Small intestine (tissue), 7 donors: ENCODE data around the gene MBOAT1. TPM values are rescaled to one million over a fixed set of nuclear protein-coding genes. Genes with fewer than 3 reads are reported as not detected.

Experiments used
- DNase-seq, 2 donors: peaks; one replicate each; pipeline versions ENCODE4 v3.0.0 to v3.0.0-alpha.2; 2013
- FAIRE-seq: peaks from 2 replicates; lab custom pipeline; 2012; peaks lifted over from hg19 to GRCh38; lab: Jason Lieb, UNC
- H3K27ac ChIP-seq, 3 donors: one replicate each; pipeline ENCODE4 v1.5.1; 2013; ENCODE audit warnings: low read length in 2 of 3, mild to moderate bottlenecking in 2 of 3, control low read depth in 1 of 3, inconsistent platforms in 1 of 3, low read depth in 1 of 3, moderate library complexity in 1 of 3
- H3K27me3 ChIP-seq, 3 donors: one replicate each; pipeline ENCODE4 v1.6.1; 2013; ENCODE audit warnings: low read length in 3 of 3, inconsistent platforms in 1 of 3; ENCODE audit not compliant: control insufficient read depth in 3 of 3, insufficient read depth in 3 of 3
- H3K36me3 ChIP-seq, 3 donors: one replicate each; pipeline ENCODE4 v1.6.1; 2013; ENCODE audit warnings: low read length in 3 of 3, inconsistent platforms in 1 of 3, low read depth in 1 of 3, mild to moderate bottlenecking in 1 of 3, moderate library complexity in 1 of 3; ENCODE audit not compliant: control insufficient read depth in 3 of 3, insufficient read depth in 2 of 3
- H3K4me1 ChIP-seq, 3 donors: one replicate each; pipeline ENCODE4 v1.6.1; 2013; ENCODE audit warnings: low read length in 2 of 3, inconsistent platforms in 1 of 3, low read depth in 1 of 3, mild to moderate bottlenecking in 1 of 3, moderate library complexity in 1 of 3; ENCODE audit not compliant: control insufficient read depth in 3 of 3, insufficient read depth in 2 of 3
- H3K4me3 ChIP-seq, 3 donors: one replicate each; pipeline ENCODE4 v1.5.1; 2013; ENCODE audit warnings: low read length in 3 of 3, control low read depth in 1 of 3, inconsistent platforms in 1 of 3, low read depth in 1 of 3, mild to moderate bottlenecking in 1 of 3, moderate library complexity in 1 of 3
- H3K9me3 ChIP-seq, 2 donors: one replicate each; pipeline ENCODE4 v1.6.1; 2013; ENCODE audit warnings: low read depth in 1 of 2, low read length in 1 of 2; ENCODE audit not compliant: control insufficient read depth in 2 of 2, insufficient read depth in 1 of 2
- WGBS, 3 donors: extraction: QIAGEN DNeasy Blood & Tissue Kit; methylation state at CpG; one replicate each; pipeline ENCODE4 v1.1.7; 2013; 5-methylcytosine and 5-hydroxymethylcytosine counted together
- polyA plus RNA-seq, 4 donors: library from polyadenylated mRNA; stranded (reverse) in 3 of 4; unstranded in 1 of 4; fragments of 200-250 nt in 3 of 4; fragments of 120-200 nt in 1 of 4; gene quantifications; one replicate each; pipeline versions ENCODE4 v1.2.1 to v1.2.3, GENCODE V29; 2013
- donor health status: healthy with polysubstance abuse.
- donor health status: control.
- donor health status: control.
- donor health status: Bipolar disorder and iron deficiency.
- donor health status: healthy.

The MBOAT1 gene
- polyA plus RNA-seq, 4 donors, result 1.1 to 31.1 (median 6.9) TPM

GRCh38 chr6:20204512-20204894 is 7.8 kb downstream of the MBOAT1 start:
- Histone ChIP-seq H3K36me3 (peaks cover 0 to 18% (median 5%) of the 10 kb centered on the region in 3 donors), H3K4me3 (no peak overlapping the region), H3K27ac (peak overlapping the region in 2 of 3 donors; percentile 5 to 62), H3K4me1 (peaks cover 11 to 40% (median 22%) of the 10 kb centered on the region in 3 donors), H3K9me3 (no peaks in the 10 kb centered on the region), H3K27me3 (no peaks in the 10 kb centered on the region)
- 79 to 97% (median 84%) methylated on average over 4 of the region's 4 CpGs for WGBS, 3 donors
- FAIRE-seq, result no peak
- DNase-seq, result no peak

DNA sequence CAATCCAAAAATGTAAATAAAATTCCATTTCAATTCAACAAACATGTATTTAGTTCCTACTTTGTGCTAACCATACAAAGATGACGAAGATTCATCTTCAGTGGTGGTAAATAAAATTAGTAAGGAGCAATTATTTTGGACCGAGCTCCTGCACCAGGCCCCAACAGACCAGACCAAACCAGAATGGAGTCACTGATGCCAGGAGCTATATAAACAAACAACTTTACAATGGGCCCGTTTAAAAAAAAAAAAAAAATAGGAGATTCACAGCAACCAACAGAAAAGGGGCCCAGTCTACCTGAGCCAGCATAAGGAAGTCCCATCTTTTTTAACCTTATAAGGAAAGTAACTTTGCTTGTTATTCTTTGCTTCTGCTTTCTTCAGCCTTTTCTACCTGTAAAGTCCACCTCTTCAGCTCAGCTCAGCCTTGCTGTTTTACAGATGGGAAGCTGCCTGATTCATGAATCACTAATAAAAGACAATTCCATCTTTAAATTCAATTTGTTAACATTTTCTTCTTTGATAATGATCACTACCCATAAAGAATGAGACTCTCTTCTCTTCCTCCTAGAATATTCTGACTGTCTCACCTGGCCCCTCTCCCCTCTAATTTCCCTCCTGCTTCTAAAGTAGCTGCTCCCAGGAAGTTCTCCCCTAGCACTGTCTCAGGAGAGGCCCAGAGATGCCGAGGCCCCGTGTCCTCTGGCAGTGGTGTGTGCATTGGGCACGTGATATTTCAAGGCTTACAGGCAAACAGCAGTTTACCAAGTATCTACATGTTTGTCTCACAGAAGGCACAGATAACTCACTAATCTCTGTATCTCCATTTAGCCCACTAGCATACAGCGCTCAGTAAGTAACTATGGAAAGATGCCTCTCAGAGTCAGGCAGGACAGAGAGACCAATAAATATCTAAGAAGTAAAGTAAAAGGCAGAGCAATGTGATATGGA is 8.4 kb downstream of the MBOAT1 start:
- peaks cover 0 to 18% (median 5%) of the 10 kb centered on the region in 3 donors for H3K36me3 ChIP-seq
- H3K4me1 ChIP-seq, result peaks cover 11 to 40% (median 24%) of the 10 kb centered on the region in 3 donors
- H3K27ac ChIP-seq, result peak overlapping the region in 2 of 3 donors; percentile 5 to 62
- no peak for FAIRE-seq
- H3K4me3 ChIP-seq, result no peak overlapping the region
- WGBS, 3 donors, result 44 to 55% (median 46%) methylated on average over 7 of the region's 7 CpGs
- H3K9me3 ChIP-seq, result no peaks in the 10 kb centered on the region
- H3K27me3 ChIP-seq, result no peaks in the 10 kb centered on the region
- peak in 1 of 2 donors; percentile 43 for DNase-seq

DNA sequence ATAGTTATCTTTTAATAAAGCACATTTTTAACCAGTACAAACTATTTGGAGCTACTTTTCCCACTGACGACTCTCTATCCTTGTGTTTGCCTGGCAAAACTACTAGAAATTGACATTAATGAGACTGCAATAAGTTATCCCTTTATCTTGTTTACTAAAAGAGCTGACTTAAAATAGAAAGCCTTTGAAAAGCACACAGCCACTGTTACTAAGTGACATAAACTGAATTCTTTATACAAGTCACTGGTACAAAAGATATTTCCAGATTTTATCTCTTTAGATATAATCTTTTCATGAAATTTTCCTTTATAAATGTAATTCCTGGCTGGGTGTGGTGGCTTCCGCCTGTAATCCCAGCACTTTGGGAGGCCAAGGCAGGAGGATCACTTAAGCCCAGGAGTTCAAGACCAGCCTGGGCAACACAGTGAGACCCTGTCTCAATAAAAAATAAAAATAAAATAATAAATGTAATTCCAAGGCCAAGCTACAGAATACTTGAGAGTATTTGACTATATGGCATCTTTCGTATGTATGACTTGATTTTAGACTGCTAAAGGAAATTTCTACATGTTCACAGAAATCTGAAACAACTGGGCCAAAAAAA is 9.5 kb downstream of the MBOAT1 start:
- DNase-seq (peak in 1 of 2 donors; percentile 25), FAIRE-seq (no peak)
- Histone ChIP-seq H3K36me3 (peaks cover 0 to 18% (median 5%) of the 10 kb centered on the region in 3 donors), H3K4me3 (no peak overlapping the region), H3K9me3 (no peaks in the 10 kb centered on the region), H3K27me3 (no peaks in the 10 kb centered on the region), H3K4me1 (peaks cover 11 to 40% (median 30%) of the 10 kb centered on the region in 3 donors), H3K27ac (peak overlapping the region in 1 of 3 donors; percentile 62)
- WGBS, 3 donors, result 27 to 65% (median 58%) methylated on average over 3 of the region's 3 CpGs

DNA sequence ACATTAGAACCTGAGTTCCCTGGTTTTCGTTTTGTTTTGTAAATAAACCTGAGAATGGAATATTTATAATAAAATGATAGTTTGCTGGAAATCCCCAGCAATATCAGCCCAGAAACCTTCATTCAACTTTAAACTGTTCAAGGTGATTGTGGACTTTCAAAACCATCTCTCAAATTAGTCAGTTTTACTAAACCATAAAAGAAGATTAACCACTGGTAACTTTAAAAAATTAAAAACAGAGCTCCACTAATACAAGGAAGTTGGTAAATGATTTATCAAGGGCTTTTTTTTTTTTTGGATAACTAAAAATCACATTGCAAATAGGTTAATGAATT is 10.0 kb downstream of the MBOAT1 start:
- H3K27me3 ChIP-seq, result no peaks in the 10 kb centered on the region
- WGBS, 3 donors, result 9 to 34% (median 12%) methylated on average over 1 of the region's 1 CpG
- peaks cover 11 to 40% (median 30%) of the 10 kb centered on the region in 3 donors for H3K4me1 ChIP-seq
- FAIRE-seq (peak; percentile 61), DNase-seq (no peak)
- no peaks in the 10 kb centered on the region for H3K9me3 ChIP-seq
- H3K36me3 ChIP-seq, result peaks cover 0 to 18% (median 5%) of the 10 kb centered on the region in 3 donors
- no peak overlapping the region for H3K4me3 ChIP-seq
- peak overlapping the region in 1 of 3 donors; percentile 62 for H3K27ac ChIP-seq

- H3K4me1 ChIP-seq, result peaks cover 8 to 40% (median 27%) of the 10 kb centered on the region in 3 donors
- peaks cover 0 to 11% (median 5%) of the 10 kb centered on the region in 3 donors for H3K36me3 ChIP-seq
- 17 to 52% (median 23%) methylated on average over 8 of the region's 8 CpGs for WGBS, 3 donors
- no peaks in the 10 kb centered on the region for H3K27me3 ChIP-seq
- H3K9me3 ChIP-seq, result no peaks in the 10 kb centered on the region
- no peak for DNase-seq
- no peak for FAIRE-seq
- H3K4me3 ChIP-seq, result no peak overlapping the region
- H3K27ac ChIP-seq, result peak overlapping the region; percentile 59 to 64 (median 62)
Observed at GRCh38 chr6:20200761-20201630, 11.3 kb downstream of the MBOAT1 start.

DNA sequence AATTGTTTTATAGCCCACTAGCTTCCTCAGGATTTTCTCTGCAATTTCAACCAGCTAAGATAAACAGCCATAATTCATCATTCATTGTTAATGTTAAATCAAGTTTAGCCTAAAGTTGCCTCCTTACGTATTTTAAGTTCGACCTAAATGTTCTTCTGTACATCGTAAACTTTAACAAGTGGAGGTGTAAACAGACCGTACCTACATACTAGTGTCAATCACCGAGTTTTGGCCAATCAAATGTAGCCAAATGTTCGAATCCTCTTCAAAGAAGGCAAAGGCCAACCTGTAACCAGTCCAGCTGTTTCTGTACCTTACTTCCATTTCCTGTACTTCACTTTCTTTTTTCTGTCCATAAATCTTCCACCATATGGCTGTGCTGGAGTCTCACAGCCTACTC is 13.5 kb downstream of the MBOAT1 start:
- H3K9me3 ChIP-seq, result peaks cover 0 to 4% of the 10 kb centered on the region in 2 donors
- no peaks in the 10 kb centered on the region for H3K27me3 ChIP-seq
- peaks cover 0 to 7% (median 0%) of the 10 kb centered on the region in 3 donors for H3K36me3 ChIP-seq
- FAIRE-seq (no peak), DNase-seq (peak; percentile 84 to 89)
- no peak overlapping the region for H3K4me3 ChIP-seq
- H3K27ac ChIP-seq, result peak overlapping the region; percentile 60 to 64 (median 62)
- 6 to 44% (median 37%) methylated on average over 6 of the region's 6 CpGs for WGBS, 3 donors
- H3K4me1 ChIP-seq, result peaks cover 7 to 25% (median 20%) of the 10 kb centered on the region in 3 donors

DNA sequence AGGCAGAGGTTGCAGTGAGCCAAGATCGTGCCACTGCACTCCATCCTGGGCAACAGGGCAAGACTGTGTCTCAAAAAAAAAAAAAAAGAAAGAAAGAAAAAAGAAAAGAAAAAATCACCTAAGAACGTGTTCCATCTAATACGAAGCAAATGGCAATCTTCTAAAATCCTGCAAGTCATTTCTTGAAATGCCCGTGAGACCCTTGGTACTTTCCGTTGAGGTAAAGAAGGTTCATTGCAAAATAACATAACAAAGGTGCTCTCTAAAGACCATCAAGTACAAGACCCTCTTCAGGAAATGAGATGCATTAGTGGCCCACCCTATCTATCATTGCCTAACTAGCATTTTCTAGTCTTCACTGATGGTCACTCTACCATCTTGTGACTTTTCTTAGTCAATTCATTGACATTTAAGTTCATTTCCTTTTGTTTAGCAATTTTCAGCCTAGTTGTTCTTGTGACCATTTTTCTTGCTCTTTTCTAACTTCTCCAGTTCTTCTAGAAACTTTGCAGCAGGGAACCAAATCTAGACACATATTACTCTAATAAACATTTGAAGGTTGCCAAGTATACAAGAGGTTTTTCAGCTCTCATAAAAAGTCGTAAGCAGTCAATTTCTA is 14.0 kb downstream of the MBOAT1 start:
- FAIRE-seq (no peak), DNase-seq (no peak)
- Histone ChIP-seq H3K27me3 (no peaks in the 10 kb centered on the region), H3K4me3 (no peak overlapping the region), H3K4me1 (peaks cover 7 to 25% (median 16%) of the 10 kb centered on the region in 3 donors), H3K9me3 (peaks cover 0 to 4% of the 10 kb centered on the region in 2 donors), H3K27ac (peak overlapping the region in 2 of 3 donors; percentile 41 to 64), H3K36me3 (peaks cover 0 to 9% (median 0%) of the 10 kb centered on the region in 3 donors)
- 74 to 85% (median 78%) methylated on average over 6 of the region's 6 CpGs for WGBS, 3 donors
